ENCODE results near the gene FSD1L.
"Not testable (repeated sequence)": the region's sequence is repeated elsewhere in the genome, so short reads cannot be mapped to it uniquely, and the experiment has no call there.

The FSD1L gene

DNA sequence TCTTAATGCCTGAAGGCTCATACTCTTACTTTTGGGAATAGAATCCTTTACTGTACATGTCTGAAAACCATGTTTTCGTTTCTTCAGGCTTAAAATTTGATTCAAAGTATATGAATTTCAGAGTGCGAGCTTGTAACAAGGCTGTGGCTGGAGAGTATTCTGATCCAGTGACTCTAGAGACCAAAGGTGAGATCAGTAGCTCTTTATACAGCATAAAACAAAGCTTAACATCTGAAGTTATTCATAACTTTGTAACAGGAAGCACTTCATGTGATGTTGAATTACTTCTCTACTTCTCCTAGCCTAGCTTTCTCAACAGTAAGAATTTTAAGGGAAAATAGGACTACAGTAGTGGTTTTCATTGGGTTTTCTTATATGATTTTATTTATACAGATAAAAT is 60.7 kb downstream of the FSD1L start:
- ChIA-PET CTCF (interaction anchor here (0.7 to 0.9 kb wide), 2 partner anchors 13 to 28 kb away, joined by 3 to 4 read pairs; no protein-coding TSS in a partner anchor), POLR2A (no interaction called here)
- TF ChIP-seq, protein P1, sequence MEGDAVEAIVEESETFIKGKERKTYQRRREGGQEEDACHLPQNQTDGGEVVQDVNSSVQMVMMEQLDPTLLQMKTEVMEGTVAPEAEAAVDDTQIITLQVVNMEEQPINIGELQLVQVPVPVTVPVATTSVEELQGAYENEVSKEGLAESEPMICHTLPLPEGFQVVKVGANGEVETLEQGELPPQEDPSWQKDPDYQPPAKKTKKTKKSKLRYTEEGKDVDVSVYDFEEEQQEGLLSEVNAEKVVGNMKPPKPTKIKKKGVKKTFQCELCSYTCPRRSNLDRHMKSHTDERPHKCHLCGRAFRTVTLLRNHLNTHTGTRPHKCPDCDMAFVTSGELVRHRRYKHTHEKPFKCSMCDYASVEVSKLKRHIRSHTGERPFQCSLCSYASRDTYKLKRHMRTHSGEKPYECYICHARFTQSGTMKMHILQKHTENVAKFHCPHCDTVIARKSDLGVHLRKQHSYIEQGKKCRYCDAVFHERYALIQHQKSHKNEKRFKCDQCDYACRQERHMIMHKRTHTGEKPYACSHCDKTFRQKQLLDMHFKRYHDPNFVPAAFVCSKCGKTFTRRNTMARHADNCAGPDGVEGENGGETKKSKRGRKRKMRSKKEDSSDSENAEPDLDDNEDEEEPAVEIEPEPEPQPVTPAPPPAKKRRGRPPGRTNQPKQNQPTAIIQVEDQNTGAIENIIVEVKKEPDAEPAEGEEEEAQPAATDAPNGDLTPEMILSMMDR (IDR thresholded peaks at IDR 0.05; ENCODE audit: control extremely low read depth, extremely low read depth, low read depth, missing control alignments), result no peak
- DNase-seq (ENCODE audit: extremely low spot score), result no peak

DNA sequence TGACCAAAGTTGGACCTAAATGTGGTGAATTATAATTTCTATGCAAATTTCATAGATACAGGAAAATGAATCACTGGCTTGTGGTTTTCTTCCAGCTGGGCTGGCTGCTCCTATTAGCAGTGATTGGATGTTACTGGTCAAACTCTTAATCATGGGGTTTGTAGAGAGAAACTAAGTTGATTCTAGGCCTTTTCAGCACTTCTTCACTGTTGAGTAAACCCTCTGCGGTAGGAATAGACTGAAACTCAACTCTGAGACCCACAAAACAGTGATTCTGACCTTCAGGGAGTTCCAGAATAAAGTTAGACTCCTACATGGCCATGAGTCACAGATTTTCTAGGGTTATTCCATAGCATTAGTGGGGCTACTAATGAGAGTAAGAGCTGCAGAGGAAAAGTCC is 62.2 kb downstream of the FSD1L start:
- POLR2A ChIA-PET, result no interaction called here
- DNase-seq (ENCODE audit: extremely low spot score), result peak; percentile 20
- TF ChIP-seq, protein P1 (IDR thresholded peaks at IDR 0.05; ENCODE audit: control extremely low read depth, extremely low read depth, low read depth, missing control alignments), result no peak
- CTCF ChIA-PET, result no interaction called here

DNA sequence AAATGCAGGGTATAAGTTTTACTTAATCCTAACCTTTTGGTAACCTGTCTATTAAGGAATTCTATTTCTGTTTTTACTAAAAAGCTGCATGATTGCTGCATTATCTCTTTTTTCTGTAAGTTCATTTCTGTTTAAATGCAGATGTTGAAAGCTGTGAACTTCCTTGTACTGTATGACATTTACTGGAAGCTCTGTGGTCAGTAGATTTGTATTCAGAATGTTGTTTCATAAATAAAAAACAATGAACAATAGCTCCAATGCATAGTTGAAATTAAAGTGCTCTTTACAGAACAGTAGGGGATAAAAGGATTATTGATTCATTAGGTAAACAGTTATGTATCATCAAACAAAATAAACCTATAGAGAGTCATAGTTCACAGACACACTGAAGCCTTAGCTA is 63.6 kb downstream of the FSD1L start:
- CTCF ChIA-PET, result interaction anchor here (1.1 to 1.7 kb wide), 5 partner anchors 9 to 30 kb away, joined by 3 to 6 read pairs (median 4); no protein-coding TSS in a partner anchor
- POLR2A ChIA-PET, result no interaction called here
- DNase-seq (ENCODE audit: extremely low spot score), result no peak
- TF ChIP-seq, protein P1 (IDR thresholded peaks at IDR 0.05; ENCODE audit: control extremely low read depth, extremely low read depth, low read depth, missing control alignments), result no peak

DNA sequence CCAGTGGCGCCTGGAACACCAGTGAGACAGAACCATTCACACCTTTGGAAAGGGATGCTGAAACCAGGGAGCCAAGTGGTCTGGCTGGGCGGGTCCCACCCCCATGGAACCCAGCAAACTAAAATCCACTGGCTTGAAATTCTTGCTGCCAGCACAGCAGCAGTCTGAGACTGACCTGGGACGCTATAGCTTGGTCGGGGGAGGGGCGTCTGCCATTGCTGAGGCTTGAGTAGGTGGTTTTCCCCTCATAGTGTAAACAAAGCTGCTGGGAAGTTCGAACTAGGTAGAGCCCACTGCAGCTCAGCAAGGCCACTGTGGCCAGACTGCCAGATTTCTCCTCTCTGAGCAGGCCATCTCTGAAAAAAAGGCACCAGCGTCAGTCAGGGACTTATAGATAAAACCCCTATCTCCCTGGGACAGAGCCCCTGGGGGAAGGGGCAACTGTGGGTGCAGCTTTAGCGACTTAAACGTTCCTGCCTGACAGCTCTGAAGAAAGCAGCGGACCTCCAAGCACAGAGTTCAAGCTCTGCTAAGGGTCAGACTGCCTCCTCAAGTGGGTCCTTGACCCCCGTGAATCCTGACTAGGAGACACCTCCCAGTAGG is 68.1 kb downstream of the FSD1L start:
- no peak for DNase-seq (ENCODE audit: extremely low spot score)
- CTCF ChIA-PET, result interaction anchor here (1.2 to 1.5 kb wide), 3 partner anchors 9 to 16 kb away, joined by 4 to 5 read pairs (median 4); no protein-coding TSS in a partner anchor
- TF ChIP-seq, protein P1 (IDR thresholded peaks at IDR 0.05; ENCODE audit: control extremely low read depth, extremely low read depth, low read depth, missing control alignments), result no peak
- POLR2A ChIA-PET, result no interaction called here

DNA sequence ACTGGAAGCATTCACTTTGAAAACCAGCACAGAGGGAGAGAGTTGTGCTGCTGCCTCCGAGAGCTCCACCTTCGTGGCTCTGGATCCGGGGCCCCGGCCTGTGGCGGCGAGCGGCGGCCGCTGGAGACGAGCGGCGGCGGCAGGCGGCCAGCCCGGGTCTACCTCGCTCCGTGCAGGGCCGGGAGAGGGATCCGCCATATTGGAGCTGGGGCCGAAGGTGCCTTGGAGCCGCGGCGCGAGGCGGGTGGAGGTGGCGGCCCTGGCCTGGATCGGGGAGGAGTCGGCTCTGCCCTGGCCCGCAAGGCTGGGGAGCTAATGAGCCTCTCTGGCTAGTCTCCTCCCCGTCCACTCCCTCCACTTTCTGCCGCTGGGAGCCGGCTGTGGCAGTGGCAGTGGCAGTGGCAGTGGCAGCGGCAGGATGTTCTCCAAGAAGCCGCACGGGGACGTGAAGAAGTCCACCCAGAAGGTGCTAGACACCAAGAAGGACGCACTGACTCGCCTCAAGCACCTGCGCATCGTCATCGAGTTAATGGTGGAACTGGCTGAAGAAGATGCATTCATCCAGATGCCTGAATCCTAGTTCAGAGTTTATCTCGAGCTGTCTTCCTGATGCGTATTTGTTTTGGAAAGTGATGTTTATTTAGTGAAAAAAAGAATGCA is 72.0 kb downstream of the FSD1L start:
- POLR2A ChIA-PET; DNase-seq (ENCODE audit: extremely low spot score): not testable (repeated sequence)
- CTCF ChIA-PET, result interaction anchor here (1.4 kb wide), 1 partner anchor 8 kb away, joined by 3 read pairs; no protein-coding TSS in a partner anchor

DNA sequence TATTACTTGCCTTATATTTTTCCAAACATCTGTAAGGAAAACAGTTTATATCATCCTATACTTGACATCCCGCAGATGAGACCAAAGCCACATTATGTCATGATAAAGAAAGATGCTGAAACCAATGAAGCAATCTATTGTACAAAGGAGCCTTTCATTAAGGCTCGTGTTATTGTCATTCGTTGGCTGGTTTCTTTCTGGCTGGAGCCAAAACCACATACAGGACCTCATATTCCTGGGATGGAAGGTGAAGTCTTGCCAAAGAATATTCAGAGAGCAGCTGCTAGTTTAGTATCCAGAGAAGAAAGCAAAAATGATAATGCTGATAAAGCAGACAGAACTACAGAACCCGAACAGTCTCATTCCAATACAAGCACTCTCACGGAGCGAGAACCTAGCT is 73.2 kb downstream of the FSD1L start:
- POLR2A ChIA-PET; DNase-seq (ENCODE audit: extremely low spot score): not testable (repeated sequence)
- CTCF ChIA-PET, result interaction anchor here (1.3 to 1.4 kb wide), 2 partner anchors 9 to 13 kb away, joined by 3 read pairs; no protein-coding TSS in a partner anchor

DNA sequence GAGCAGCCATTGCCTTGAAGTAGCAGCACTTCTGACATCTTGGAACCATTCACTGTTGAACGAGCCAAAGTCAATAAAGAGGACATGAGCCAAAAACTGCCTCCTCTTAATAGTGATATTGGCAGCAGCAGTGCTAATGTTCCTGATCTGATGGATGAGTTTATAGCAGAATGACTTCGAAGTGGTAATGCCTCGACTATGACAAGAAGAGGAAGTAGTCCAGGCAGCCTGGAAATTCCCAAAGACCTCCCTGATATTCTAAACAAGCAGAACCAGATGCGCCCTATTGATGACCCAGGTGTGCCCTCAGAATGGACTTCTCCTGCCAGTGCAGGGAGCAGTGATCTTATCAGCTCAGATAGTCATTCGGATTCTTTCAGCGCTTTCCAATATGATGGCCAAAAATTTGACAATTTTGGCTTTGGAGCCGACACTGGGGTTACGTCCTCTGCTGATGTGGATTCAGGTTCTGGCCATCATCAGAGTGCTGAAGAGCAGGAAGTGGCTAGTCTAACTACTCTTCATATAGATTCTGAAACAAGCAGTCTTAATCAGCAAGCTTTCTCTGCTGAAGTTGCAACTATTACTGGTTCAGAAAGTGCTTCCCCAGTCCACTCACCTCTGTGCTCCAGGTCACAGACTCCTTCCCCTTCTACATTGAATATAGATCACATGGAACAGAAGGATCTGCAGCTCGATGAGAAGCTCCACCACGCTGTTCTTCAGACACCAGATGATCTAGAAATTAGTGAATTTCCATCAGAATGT is 75.0 kb downstream of the FSD1L start:
- POLR2A ChIA-PET; DNase-seq (ENCODE audit: extremely low spot score): not testable (repeated sequence)
- CTCF ChIA-PET, result interaction anchor here (0.9 to 1.0 kb wide), 2 partner anchors 10 to 12 kb away, joined by 3 to 6 read pairs; no protein-coding TSS in a partner anchor

DNA sequence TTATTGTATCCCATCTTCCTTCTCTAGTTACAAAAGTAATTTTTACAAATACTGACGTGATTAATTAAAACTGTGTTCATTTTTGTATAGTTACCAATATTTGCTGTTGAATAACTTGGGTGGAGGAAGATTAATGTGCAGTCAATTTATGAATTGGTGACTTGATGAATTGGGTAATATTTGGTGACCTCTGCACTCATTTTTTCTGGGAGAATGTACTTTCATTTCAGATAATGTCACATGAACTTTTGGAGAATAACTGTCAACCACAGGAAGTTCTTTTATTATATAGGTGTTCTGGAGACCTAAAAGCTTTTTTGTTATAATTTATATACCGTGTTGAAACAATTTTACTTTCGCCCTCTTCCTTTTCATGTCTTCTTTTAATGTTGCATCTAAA is 83.7 kb downstream of the FSD1L start:
- POLR2A ChIA-PET, result no interaction called here
- TF ChIP-seq, protein P1 (IDR thresholded peaks at IDR 0.05; ENCODE audit: control extremely low read depth, extremely low read depth, low read depth, missing control alignments), result no peak
- no peak for DNase-seq (ENCODE audit: extremely low spot score)
- CTCF ChIA-PET, result interaction anchor here (1.3 to 1.7 kb wide), 2 partner anchors 16 to 21 kb away, joined by 4 read pairs; no protein-coding TSS in a partner anchor
